DND-41 (cell line): ENCODE data around the gene CFAP61.

ENCODE experiments used
- EZH2 ChIP-seq: IDR thresholded peaks from 3 replicates; pipeline ENCODE4 v1.6.1; 2012; ENCODE audit warnings: borderline replicate concordance, low read depth, mild to moderate bottlenecking, moderate library complexity, low read length, inconsistent platforms; ENCODE audit not compliant: severe bottlenecking
- TF ChIP-seq, protein P1 (sequence below): IDR thresholded peaks from 2 replicates; pipeline ENCODE4 v1.5.1; 2012; ENCODE audit warnings: borderline replicate concordance, low read length, moderate library complexity, mild to moderate bottlenecking; ENCODE audit not compliant: poor library complexity, severe bottlenecking; ENCODE audit errors: extremely low read depth

DNA sequence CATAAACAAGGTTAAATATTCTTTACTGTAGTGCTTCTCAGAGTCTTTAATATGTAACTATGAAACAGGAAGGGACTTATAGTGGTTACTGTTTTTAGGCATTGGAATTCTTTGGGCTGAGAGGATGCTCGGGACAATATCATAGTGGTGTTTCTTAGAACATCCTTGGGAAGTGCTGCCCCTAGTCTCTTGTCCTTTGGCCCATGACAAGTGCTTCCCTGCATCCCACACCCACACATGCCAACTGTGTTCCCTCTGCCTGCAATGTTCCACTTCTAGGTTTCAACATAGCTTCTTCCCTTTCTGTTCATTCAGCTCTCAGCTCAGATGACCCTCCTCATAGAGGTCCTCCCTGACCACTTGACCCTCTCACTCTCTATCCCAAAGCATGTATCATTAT is 37.6 kb downstream of the CFAP61 start:
- TF ChIP-seq, protein P1, sequence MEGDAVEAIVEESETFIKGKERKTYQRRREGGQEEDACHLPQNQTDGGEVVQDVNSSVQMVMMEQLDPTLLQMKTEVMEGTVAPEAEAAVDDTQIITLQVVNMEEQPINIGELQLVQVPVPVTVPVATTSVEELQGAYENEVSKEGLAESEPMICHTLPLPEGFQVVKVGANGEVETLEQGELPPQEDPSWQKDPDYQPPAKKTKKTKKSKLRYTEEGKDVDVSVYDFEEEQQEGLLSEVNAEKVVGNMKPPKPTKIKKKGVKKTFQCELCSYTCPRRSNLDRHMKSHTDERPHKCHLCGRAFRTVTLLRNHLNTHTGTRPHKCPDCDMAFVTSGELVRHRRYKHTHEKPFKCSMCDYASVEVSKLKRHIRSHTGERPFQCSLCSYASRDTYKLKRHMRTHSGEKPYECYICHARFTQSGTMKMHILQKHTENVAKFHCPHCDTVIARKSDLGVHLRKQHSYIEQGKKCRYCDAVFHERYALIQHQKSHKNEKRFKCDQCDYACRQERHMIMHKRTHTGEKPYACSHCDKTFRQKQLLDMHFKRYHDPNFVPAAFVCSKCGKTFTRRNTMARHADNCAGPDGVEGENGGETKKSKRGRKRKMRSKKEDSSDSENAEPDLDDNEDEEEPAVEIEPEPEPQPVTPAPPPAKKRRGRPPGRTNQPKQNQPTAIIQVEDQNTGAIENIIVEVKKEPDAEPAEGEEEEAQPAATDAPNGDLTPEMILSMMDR: no peak
- TF ChIP-seq EZH2: no peak
